OCI-LY7 (cell line): ENCODE data around the gene PEX11B. TPM values are rescaled to one million over a fixed set of nuclear protein-coding genes. Genes with fewer than 3 reads are reported as not detected.

Experiments used
- BruUV-seq: library from RNA; stranded (reverse); fragments of 400-500 nt; replicated peaks from 2 replicates; lab custom pipeline; 2021; lab: Mats Ljungman, UMichigan
- CTCF ChIA-PET: fragments of 300-600 bp; sonication (Branson Sonifier 250); formaldehyde crosslinking; loops from one replicate; lab custom pipeline; 2022; ENCODE audit warnings: antibody characterized with exemption; ENCODE audit not compliant: unreplicated experiment; lab: Charles Lee
- POLR2A ChIA-PET: fragments of 300-600 bp; sonication (Branson Sonifier 250); formaldehyde crosslinking; loops from one replicate; lab custom pipeline; 2022; ENCODE audit warnings: antibody characterized with exemption; lab: Charles Lee
- DNase-seq: peaks from one replicate; pipeline ENCODE4 v3.0.0-alpha.2; 2015; ENCODE audit warnings: low spot score
- H2AFZ ChIP-seq: fragments of 200-600 bp; sonication (generic), shearing (Covaris generic); 2 replicates; pipeline ENCODE4 v1.6.1; 2014; ENCODE audit warnings: mild to moderate bottlenecking, antibody characterized with exemption, low read length, moderate library complexity
- H3K27ac ChIP-seq: fragments of 200-600 bp; sonication (generic); 2 replicates; pipeline ENCODE4 v1.5.1; 2014; ENCODE audit warnings: mixed run types, low read depth, mild to moderate bottlenecking, moderate library complexity, low read length, inconsistent platforms; ENCODE audit not compliant: poor library complexity, severe bottlenecking
- H3K36me3 ChIP-seq: fragments of 200-600 bp; sonication (generic); 2 replicates; pipeline ENCODE4 v1.6.1; 2014; ENCODE audit warnings: mild to moderate bottlenecking, antibody characterized with exemption, low read length, moderate library complexity, mixed read lengths; ENCODE audit not compliant: insufficient read depth
- H3K4me1 ChIP-seq: fragments of 200-600 bp; sonication (generic); 2 replicates; pipeline ENCODE4 v1.5.1; 2014; ENCODE audit warnings: mild to moderate bottlenecking, low read length; ENCODE audit not compliant: insufficient read depth, poor library complexity, severe bottlenecking
- H3K4me2 ChIP-seq: fragments of 200-600 bp; sonication (generic); 2 replicates; pipeline ENCODE4 v1.6.1; 2014; ENCODE audit warnings: mild to moderate bottlenecking, low read length
- H3K4me3 ChIP-seq: fragments of 200-600 bp; sonication (generic); 2 replicates; pipeline ENCODE4 v1.5.1; 2014; ENCODE audit warnings: mild to moderate bottlenecking, low read depth, low read length; ENCODE audit not compliant: poor library complexity, severe bottlenecking
- H3K79me2 ChIP-seq: fragments of 200-600 bp; sonication (generic); 2 replicates; pipeline ENCODE4 v1.6.1; 2016; ENCODE audit warnings: low read depth, mild to moderate bottlenecking, low read length, moderate library complexity, mixed read lengths; ENCODE audit not compliant: insufficient read depth
- H3K9me2 ChIP-seq: fragments of 200-600 bp; sonication (generic); 2 replicates; pipeline ENCODE4 v1.6.1; 2016; ENCODE audit warnings: mild to moderate bottlenecking, low read length, mixed read lengths; ENCODE audit not compliant: insufficient read depth
- H3K9me3 ChIP-seq: fragments of 200-600 bp; sonication (generic); 2 replicates; pipeline ENCODE4 v1.6.1; 2014; ENCODE audit warnings: mild to moderate bottlenecking, mixed run types, low read length, mixed read lengths
- H4K20me1 ChIP-seq: fragments of 200-600 bp; sonication (generic); 2 replicates; pipeline ENCODE4 v1.6.1; 2014; ENCODE audit warnings: mild to moderate bottlenecking, antibody characterized with exemption, low read length, moderate library complexity, mixed read lengths; ENCODE audit not compliant: insufficient read depth
- EZH2phosphoT487 ChIP-seq: fragments of 200-600 bp; sonication (generic); IDR thresholded peaks from 2 replicates; pipeline ENCODE4 v1.6.1; 2018; ENCODE audit warnings: low read depth, borderline replicate concordance, mild to moderate bottlenecking, mixed run types, antibody characterized with exemption, low read length, moderate library complexity, mixed read lengths
- intact Hi-C: fragments of 100-400 bp; cut with micrococcal nuclease; formaldehyde crosslinking; loops from one replicate; pipeline ENCODE4 v1.10.0; 2022; ENCODE audit not compliant: unreplicated experiment
- total RNA-seq, 2 experiments: library from RNA; depleted of rRNA in 1 of 2; stranded (reverse); fragments of >200 nt in 1 of 2; shearing (Covaris generic) in 1 of 2; gene quantifications; 2 replicates each; pipeline ENCODE4 v1.2.3, GENCODE V29; 2014 to 2022
- TF ChIP-seq, protein P1 (sequence below): fragments of 200-600 bp; sonication (generic); conservative IDR thresholded peaks from 2 replicates; pipeline ENCODE4 v1.5.1; 2014; ENCODE audit warnings: mild to moderate bottlenecking, antibody characterized with exemption, low read length, moderate library complexity, mixed read lengths

The PEX11B gene
- total RNA-seq, 2 experiments from 2014 or later, result 18.2 to 32.9 TPM

DNA sequence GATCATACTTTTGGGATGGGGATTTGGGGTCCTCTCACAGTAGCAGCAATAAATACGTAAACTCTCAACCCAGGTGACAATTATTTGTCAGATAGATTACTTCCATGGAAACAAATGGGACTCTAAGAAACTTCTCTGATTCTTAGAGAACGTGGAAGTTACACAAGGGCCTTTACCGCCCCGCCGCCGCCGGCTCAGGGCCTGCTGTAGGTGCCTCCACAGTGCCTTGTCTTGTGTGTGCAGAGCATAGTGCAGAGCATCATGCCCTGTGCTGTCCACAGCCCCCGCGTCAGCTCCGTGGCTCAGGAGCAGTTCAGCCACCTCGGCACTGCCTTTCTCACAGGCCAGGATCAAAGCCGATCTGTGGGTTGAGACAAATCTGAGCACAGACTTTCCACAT, 43.9 kb downstream of the PEX11B start:
- Histone ChIP-seq H3K9me2 (no peaks in the 10 kb centered on the region), H3K79me2 (no peaks in the 10 kb centered on the region)
- TF ChIP-seq, protein P1, sequence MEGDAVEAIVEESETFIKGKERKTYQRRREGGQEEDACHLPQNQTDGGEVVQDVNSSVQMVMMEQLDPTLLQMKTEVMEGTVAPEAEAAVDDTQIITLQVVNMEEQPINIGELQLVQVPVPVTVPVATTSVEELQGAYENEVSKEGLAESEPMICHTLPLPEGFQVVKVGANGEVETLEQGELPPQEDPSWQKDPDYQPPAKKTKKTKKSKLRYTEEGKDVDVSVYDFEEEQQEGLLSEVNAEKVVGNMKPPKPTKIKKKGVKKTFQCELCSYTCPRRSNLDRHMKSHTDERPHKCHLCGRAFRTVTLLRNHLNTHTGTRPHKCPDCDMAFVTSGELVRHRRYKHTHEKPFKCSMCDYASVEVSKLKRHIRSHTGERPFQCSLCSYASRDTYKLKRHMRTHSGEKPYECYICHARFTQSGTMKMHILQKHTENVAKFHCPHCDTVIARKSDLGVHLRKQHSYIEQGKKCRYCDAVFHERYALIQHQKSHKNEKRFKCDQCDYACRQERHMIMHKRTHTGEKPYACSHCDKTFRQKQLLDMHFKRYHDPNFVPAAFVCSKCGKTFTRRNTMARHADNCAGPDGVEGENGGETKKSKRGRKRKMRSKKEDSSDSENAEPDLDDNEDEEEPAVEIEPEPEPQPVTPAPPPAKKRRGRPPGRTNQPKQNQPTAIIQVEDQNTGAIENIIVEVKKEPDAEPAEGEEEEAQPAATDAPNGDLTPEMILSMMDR, result no peak
- TF ChIP-seq EZH2phosphoT487, result no peak

GRCh38 chr1:145871994-145872924, 46.3 kb downstream of the PEX11B start:
- no peak overlapping the region for H2AFZ ChIP-seq
- H3K79me2 ChIP-seq, result no peaks in the 10 kb centered on the region
- H3K4me2 ChIP-seq, result no peak overlapping the region
- no peak overlapping the region for H3K4me3 ChIP-seq
- ChIA-PET CTCF (interaction anchor here (0.8 kb wide), 1 partner anchor 85 kb away, joined by 3 read pairs; the partner anchor contains the start of gene LIX1L), POLR2A (interaction anchor here (1.2 to 1.5 kb wide), 2 partner anchors 11 kb away, joined by 3 read pairs; no protein-coding TSS in a partner anchor)
- no peak overlapping the region for H3K27ac ChIP-seq
- H3K9me2 ChIP-seq, result no peaks in the 10 kb centered on the region
- BruUV-seq, result no TSS peak
- TF ChIP-seq, protein P1, result no peak
- no peak for TF ChIP-seq EZH2phosphoT487
- no peak for DNase-seq
- H3K4me1 ChIP-seq, result no peaks in the 10 kb centered on the region
- no peaks in the 10 kb centered on the region for H3K36me3 ChIP-seq
- intact Hi-C loops, result no loop called here
- H4K20me1 ChIP-seq, result no peaks in the 10 kb centered on the region
- H3K9me3 ChIP-seq, result no peaks in the 10 kb centered on the region

More for the DNA sequence above, 43.9 kb downstream of the PEX11B start:
- Histone ChIP-seq H3K27ac (no peak overlapping the region), H2AFZ (no peak overlapping the region), H3K4me1 (no peaks in the 10 kb centered on the region), H4K20me1 (no peaks in the 10 kb centered on the region), H3K4me3 (no peak overlapping the region), H3K4me2 (no peak overlapping the region), H3K9me3 (no peaks in the 10 kb centered on the region), H3K36me3 (no peaks in the 10 kb centered on the region)
- POLR2A ChIA-PET, result interaction anchor here (1.1 kb wide), 1 partner anchor 161 kb away, joined by 3 read pairs; no protein-coding TSS in a partner anchor
- BruUV-seq, result no TSS peak
- CTCF ChIA-PET, result no interaction called here
- DNase-seq, result no peak
- intact Hi-C loops, result no loop called here
